ENCODE data around the gene SH3TC2.

Gene SH3TC2

GRCh38 chr5:148996270-148996669 lies 66.6 kb downstream of the SH3TC2 start:
- no peak for DNase-seq

GRCh38 chr5:148995791-148996190 lies 67.1 kb downstream of the SH3TC2 start:
- DNase-seq = no peak

DNA sequence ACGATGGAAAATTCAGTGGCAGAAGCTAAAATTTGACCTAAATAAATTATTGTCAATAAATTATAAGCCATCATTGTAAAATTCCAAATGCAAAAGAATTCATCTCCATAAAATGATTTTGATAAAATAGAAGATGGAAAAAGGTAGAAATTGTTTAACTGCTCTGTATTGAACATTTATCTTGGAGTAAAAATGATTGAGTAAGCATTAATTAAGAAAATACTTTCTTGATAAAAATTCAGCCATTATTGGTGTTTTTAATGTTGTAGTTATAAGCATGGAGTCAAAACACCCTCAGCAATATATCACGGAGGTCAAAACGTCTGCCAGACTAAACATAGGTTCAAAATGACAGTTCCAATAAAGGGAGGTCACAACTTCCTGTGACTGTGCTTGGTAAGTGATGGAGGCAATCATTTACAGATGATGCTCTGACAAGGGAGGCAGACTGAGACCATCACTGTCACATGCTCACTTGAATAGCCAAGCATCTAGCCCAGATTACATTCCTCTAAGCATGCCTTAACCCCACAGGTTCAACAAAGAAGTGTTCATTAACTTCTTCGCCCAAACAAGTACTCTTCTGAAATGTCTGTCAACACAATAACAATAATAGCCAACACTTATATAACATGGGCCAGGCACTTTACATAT lies 69.5 kb downstream of the SH3TC2 start:
- DNase-seq = no peak

GRCh38 chr5:148992265-148992664 lies 70.6 kb downstream of the SH3TC2 start:
- DNase-seq = no peak

GRCh38 chr5:148991566-148991965 lies 71.3 kb downstream of the SH3TC2 start:
- no peak for DNase-seq

DNA sequence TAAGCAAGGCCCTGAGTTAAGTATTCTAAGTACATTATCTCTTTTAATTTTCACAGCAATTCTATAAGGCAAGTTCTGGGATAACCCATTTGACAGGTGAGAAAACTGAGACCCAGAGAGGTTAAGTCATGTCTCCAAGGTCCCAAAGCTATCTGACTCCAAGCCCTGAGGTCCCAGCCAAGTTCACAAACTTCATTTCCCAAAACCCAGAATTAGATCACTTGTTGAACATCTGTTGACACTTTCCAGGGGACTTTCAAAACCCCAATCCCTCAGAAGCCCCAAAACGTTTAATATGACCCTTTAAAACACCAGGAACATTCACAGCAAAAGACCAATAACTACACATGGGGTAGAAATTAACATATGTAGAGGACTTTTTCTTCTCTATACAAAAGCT lies 72.0 kb downstream of the SH3TC2 start:
- DNase-seq = no peak

DNA sequence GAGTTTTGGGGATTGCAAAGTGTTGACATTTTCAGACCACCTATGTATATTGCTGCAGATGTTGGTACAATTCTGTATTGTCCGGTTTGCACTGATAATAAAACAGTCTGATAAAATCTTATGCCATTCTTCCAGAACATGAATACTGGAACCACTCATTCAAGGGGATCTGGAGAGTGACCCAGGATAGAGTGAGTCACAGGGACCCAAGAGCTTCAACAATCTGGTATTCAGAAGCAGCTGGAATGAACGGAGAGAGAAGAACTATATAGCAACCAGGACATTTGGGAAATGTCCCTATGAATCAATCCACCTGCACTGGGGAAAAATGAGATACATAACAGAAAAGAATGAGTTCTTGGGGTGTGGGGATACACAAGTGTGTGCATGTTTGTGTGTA lies 73.3 kb downstream of the SH3TC2 start:
- DNase-seq = no peak

- no peak for DNase-seq
Observed at GRCh38 chr5:148988328-148988727, 74.5 kb downstream of the SH3TC2 start.

DNA sequence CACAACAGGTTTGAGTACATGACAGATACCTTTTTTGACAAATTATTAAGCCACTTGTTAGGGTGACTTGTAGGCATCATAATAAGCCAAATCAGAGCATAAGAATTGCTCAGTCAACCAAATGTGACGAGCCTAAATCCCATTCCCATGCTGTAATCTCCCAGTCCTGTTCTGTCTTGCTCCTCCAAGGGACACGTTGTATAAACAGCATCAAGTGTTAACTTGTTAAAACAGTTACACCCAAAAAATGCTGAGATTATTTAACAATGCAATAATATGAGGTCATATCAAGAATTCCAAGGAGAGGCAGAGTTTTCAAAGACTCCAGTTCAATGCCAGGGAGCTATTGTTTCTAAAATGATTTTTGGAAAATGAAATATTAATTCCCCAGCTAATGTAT lies 76.2 kb downstream of the SH3TC2 start:
- no peak for DNase-seq

- DNase-seq = no peak
Observed at GRCh38 chr5:148984345-148984744, 78.5 kb downstream of the SH3TC2 start.

DNA sequence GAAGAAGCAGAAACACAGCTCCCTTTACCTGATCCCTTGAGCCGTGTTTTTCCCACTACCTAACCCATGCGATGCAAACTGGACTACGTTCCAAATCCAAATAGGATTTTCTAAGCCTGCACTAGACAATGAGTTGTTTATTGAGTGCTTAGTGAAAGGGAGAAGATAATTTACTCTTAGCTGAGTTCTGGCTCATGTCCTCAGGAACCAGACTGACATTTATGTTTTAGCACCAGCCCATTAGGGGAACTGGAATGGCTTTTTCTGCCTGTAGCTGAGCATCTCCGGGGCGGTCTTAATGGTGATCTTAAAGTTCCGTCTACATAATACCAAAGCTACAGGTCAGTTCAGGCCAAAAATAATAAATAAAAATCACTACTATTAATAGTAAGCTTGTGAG lies 81.5 kb downstream of the SH3TC2 start:
- DNase-seq = no peak

DNA sequence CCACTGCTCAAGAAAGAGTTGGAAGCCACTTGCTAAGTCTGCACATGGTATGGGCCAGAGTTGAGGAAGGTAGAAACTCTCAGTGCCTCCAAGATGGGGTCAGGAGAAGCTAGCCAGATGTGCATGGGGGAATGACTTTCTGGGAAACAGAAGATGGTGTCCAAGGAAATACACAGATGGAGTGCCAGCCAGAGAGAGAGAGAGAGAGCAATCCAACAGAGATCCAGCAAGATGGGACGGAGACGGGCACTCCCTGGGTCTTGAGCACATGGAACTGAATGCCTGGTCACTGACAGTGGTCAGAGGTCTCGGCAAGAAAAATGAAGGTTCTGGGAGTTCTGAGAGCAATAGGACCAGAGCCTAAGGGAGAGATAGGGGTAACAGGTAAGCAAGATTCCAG lies 82.1 kb downstream of the SH3TC2 start:
- no peak for DNase-seq

- DNase-seq = no peak
Observed at GRCh38 chr5:148979083-148979723, 83.7 kb downstream of the SH3TC2 start.

DNA sequence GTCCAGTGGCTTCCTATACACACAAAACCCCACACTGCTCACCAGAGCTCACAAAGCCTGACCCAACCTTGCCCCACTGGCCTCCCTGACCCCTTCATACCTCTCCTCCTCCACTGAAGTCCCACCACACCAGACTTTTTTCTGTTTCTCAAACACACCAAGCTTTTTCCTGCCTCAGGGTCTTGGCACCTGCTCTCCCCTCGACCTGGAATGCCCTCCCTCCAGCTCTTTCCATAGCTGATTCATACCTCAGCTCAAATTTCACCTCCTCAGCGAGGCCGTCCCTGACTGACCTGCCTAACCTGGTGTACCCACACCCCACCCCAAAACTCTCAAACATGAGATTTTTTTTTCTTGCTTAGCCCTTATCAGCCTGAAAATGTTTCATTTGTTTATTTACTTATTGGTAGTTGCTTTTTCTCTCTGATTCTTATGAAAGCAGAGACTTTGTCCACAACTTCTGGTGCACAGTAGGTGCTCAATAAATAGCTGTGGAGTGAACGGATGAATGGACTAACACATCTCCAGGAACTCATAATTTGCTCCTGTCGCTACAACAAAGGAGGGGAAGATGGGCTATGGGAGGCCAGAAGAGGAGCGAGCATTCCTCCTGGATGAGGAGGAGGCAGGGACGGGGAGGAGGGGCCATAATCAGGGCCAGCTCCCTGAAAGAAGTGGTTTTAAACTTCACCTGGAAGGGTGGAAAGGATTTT lies 84.3 kb downstream of the SH3TC2 start:
- no peak for DNase-seq

GRCh38 chr5:148976569-148977381 lies 86.1 kb downstream of the SH3TC2 start:
- no peak for DNase-seq

- no peak for DNase-seq
Observed at GRCh38 chr5:148974642-148975327, 88.1 kb downstream of the SH3TC2 start.

- no peak for DNase-seq
Observed at GRCh38 chr5:148973455-148973854, 89.4 kb downstream of the SH3TC2 start.

DNA sequence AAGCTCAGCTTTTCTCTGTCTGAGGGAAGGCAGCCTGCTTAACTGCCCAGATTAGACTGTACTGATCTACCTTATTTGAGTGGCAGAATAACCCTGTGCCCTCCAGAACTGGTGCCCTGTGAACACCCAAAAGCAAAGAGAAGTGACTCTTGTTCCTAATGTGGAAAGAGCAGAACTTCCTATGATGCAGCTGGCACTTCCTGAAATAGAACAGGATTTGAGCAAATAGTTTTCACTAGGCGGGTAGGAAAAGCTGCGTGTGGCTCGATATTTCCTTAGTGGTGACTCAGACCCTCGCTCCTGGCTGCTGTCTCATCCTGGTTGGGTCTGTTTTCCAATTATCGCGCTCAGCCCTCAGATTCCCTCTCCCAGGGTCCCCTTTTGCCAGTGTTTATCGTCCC lies 89.9 kb downstream of the SH3TC2 start:
- no peak for DNase-seq

DNA sequence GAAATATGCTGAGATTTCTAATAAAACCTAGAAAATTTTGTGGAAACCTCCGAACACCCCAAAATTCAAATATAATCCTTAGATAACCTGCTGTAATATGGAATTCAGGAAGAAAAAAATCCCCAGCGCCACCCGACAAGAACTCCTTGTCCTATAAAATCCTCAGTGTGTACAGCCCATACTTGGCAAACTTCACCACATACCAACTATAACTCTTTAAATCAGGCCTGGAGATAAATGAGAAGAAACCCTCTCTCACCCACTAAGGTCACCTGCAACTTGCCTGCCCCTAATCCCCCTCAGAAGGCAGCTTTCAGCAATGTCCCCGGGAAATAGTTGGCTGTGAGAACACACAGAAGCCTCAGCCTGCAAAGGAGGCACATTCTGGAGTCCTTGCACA lies 90.5 kb downstream of the SH3TC2 start:
- no peak for DNase-seq

GRCh38 chr5:148970876-148971275 lies 92.0 kb downstream of the SH3TC2 start:
- no peak for DNase-seq

GRCh38 chr5:148970228-148970627 lies 92.6 kb downstream of the SH3TC2 start:
- no peak for DNase-seq

- DNase-seq = no peak
Observed at GRCh38 chr5:148969291-148969690, 93.6 kb downstream of the SH3TC2 start.

- DNase-seq = no peak
Observed at GRCh38 chr5:148968311-148968710, 94.6 kb downstream of the SH3TC2 start.
